Trophoblast cell (in vitro differentiated cells and primary cell): Measurements from ENCODE around the gene TFF1.

ENCODE experiments used
- DNase-seq, 2 donors: peaks; one replicate each; pipeline ENCODE4 v3.0.0-alpha.2; 2016
- H2AFZ ChIP-seq: 2 replicates; pipeline ENCODE4 v1.6.1; 2013; ENCODE audit warnings: low read length, moderate library complexity, mild to moderate bottlenecking; ENCODE audit not compliant: insufficient read depth, poor library complexity
- H2AK5ac ChIP-seq: 2 replicates; pipeline ENCODE4 v1.6.1; 2013; ENCODE audit warnings: mild to moderate bottlenecking, low read length
- H2BK120ac ChIP-seq: 2 replicates; pipeline ENCODE4 v1.6.1; 2013; ENCODE audit warnings: low read length, mild to moderate bottlenecking, moderate library complexity; ENCODE audit not compliant: insufficient read depth, poor library complexity
- H2BK12ac ChIP-seq: 2 replicates; pipeline ENCODE4 v1.6.1; 2013; ENCODE audit warnings: mild to moderate bottlenecking, low read length, moderate library complexity
- H2BK5ac ChIP-seq: 2 replicates; pipeline ENCODE4 v1.6.1; 2013; ENCODE audit warnings: low read length, low read depth, moderate library complexity, mild to moderate bottlenecking; ENCODE audit not compliant: poor library complexity
- H3K14ac ChIP-seq: 2 replicates; pipeline ENCODE4 v1.6.1; 2013; ENCODE audit warnings: mild to moderate bottlenecking, low read length
- H3K18ac ChIP-seq: 2 replicates; pipeline ENCODE4 v1.6.1; 2013; ENCODE audit warnings: mild to moderate bottlenecking, low read length
- H3K23ac ChIP-seq: 2 replicates; pipeline ENCODE4 v1.6.1; 2013; ENCODE audit warnings: low read length
- H3K27ac ChIP-seq: 2 replicates; pipeline ENCODE4 v1.5.1; 2013; ENCODE audit warnings: low read depth, mild to moderate bottlenecking, inconsistent platforms, low read length, moderate library complexity
- H3K27me3 ChIP-seq: 2 replicates; pipeline ENCODE4 v1.6.1; 2013; ENCODE audit warnings: inconsistent platforms, mild to moderate bottlenecking, low read length, moderate library complexity; ENCODE audit not compliant: insufficient read depth
- H3K36me3 ChIP-seq, 2 experiments: 1 replicate in 1 of 2; 2 replicates in 1 of 2; pipeline ENCODE4 v1.6.1; 2013; ENCODE audit warnings: low read length in 2 of 2, mild to moderate bottlenecking in 2 of 2, moderate library complexity in 1 of 2; ENCODE audit not compliant: insufficient read depth in 2 of 2, control insufficient read depth in 1 of 2
- H3K4ac ChIP-seq: 2 replicates; pipeline ENCODE4 v1.6.1; 2013; ENCODE audit warnings: low read depth, mild to moderate bottlenecking, low read length, moderate library complexity
- H3K4me1 ChIP-seq, 2 experiments: 1 replicate in 1 of 2; 2 replicates in 1 of 2; pipeline ENCODE4 v1.6.1; 2013; ENCODE audit warnings: low read length in 2 of 2, mild to moderate bottlenecking in 2 of 2, moderate library complexity in 1 of 2; ENCODE audit not compliant: insufficient read depth in 2 of 2, control insufficient read depth in 1 of 2
- H3K4me2 ChIP-seq: 2 replicates; pipeline ENCODE4 v1.6.1; 2013; ENCODE audit warnings: inconsistent platforms, mild to moderate bottlenecking, low read length, moderate library complexity
- H3K4me3 ChIP-seq: 2 replicates; pipeline ENCODE4 v1.5.1; 2013; ENCODE audit warnings: mild to moderate bottlenecking, low read depth, low read length, inconsistent platforms
- H3K79me1 ChIP-seq: one replicate; pipeline ENCODE4 v1.6.1; 2013; ENCODE audit warnings: low read length
- H3K79me2 ChIP-seq: 2 replicates; pipeline ENCODE4 v1.6.1; 2013; ENCODE audit warnings: low read length, mild to moderate bottlenecking; ENCODE audit not compliant: control insufficient read depth, insufficient read depth, poor library complexity
- H3K9ac ChIP-seq: 2 replicates; pipeline ENCODE4 v1.6.1; 2013; ENCODE audit warnings: mild to moderate bottlenecking, low read length
- H3K9me3 ChIP-seq: 2 replicates; pipeline ENCODE4 v1.6.1; 2013; ENCODE audit warnings: low read depth, mild to moderate bottlenecking, control low read depth, inconsistent platforms, low read length; ENCODE audit not compliant: insufficient read depth
- H4K12ac ChIP-seq: 2 replicates; pipeline ENCODE4 v1.6.1; 2013; ENCODE audit warnings: low read depth, mild to moderate bottlenecking, low read length, moderate library complexity
- H4K8ac ChIP-seq: 2 replicates; pipeline ENCODE4 v1.6.1; 2013; ENCODE audit warnings: low read depth, mild to moderate bottlenecking, low read length, moderate library complexity
- H4K91ac ChIP-seq: one replicate; pipeline ENCODE4 v1.6.1; 2013; ENCODE audit warnings: low read depth, mild to moderate bottlenecking, low read length, moderate library complexity
- WGBS: extraction: QIAGEN DNeasy Blood & Tissue Kit; methylation state at CpG from one replicate; pipeline ENCODE4 v1.1.7; 2013; ENCODE audit warnings: missing lambda C conversion rate; ENCODE audit not compliant: insufficient read length, insufficient coverage; ENCODE audit errors: extremely low coverage; 5-methylcytosine and 5-hydroxymethylcytosine counted together

TFF1 gene

DNA sequence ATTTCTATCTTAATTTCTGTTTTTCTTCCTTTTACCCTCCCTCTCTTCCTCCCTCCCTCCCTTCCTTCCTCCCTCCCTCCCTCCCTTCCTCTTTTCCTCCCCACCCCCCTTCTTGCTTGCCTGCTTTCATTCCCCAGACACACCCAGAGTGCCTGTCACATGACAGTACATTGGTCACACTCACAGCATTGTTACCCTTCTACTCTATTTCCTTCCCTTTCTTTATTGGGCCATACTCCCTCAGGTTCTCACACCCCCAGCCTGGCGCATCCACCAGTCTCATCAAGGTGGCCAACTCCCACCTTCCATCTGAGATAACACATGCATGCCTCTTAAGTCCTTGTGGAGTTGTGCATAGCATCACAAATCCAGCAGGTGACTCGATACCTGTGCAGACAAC, 18.7 kb upstream of the TFF1 start:
- H4K12ac ChIP-seq, result no peak overlapping the region
- DNase-seq, result no peak
- H3K4me1 ChIP-seq, result peaks cover 0 to 4% of the 10 kb centered on the region in 2 experiments
- H3K9me3 ChIP-seq, result peaks cover 6% of the 10 kb centered on the region
- H2AFZ ChIP-seq, result no peak overlapping the region
- H3K23ac ChIP-seq, result no peak overlapping the region
- no peaks in the 10 kb centered on the region for H3K27me3 ChIP-seq
- no peak overlapping the region for H4K8ac ChIP-seq
- H2BK12ac ChIP-seq, result no peak overlapping the region
- no peak overlapping the region for H2BK5ac ChIP-seq
- H4K91ac ChIP-seq, result no peak overlapping the region
- WGBS, result no CpG with 5 or more reads among the region's 2 CpGs
- H2AK5ac ChIP-seq, result no peak overlapping the region
- no peak overlapping the region for H3K4me3 ChIP-seq
- no peak overlapping the region for H3K4ac ChIP-seq
- no peaks in the 10 kb centered on the region for H3K36me3 ChIP-seq
- H3K79me1 ChIP-seq, result no peaks in the 10 kb centered on the region
- no peak overlapping the region for H3K27ac ChIP-seq
- H3K4me2 ChIP-seq, result no peak overlapping the region
- no peak overlapping the region for H2BK120ac ChIP-seq
- H3K79me2 ChIP-seq, result no peaks in the 10 kb centered on the region
- no peak overlapping the region for H3K18ac ChIP-seq
- no peak overlapping the region for H3K14ac ChIP-seq
- no peak overlapping the region for H3K9ac ChIP-seq

DNA sequence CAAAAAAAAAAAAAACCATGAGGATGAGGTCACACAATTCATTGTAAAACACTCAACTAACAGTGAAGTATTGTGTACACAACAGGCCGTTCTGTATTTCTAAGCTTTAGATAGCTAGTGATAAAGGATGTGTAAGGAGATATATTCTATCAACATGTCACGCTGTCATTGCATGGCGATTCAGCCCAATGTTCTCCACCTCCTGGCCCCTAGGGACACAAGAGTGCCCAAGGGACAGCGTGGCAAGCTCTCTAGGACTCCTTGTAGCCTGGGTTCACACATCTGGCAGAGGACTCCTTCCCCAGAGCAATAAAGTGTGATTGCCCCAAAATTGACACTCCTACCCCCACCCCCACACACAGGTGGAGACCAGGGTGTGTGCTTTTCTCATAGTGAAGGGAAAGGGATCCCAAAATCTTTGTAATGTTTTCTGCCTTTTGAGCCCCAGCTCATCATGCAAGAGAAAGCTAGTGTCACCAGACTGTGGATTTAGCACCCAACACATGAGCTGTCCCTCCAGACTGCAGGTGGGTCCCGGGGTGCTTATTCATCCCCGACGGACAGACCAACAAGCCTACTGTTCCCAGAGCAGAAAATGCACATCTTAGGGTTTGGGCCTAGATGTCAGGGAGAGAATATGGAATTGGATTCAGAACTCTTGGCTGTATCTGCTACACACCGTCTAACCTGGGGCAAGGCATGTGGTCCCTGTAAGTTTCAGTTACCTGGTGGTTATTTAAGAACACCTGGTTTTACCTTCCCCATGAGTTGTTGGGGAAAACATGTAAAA, 18.0 kb upstream of the TFF1 start:
- no peak overlapping the region for H4K12ac ChIP-seq
- peaks cover 6% of the 10 kb centered on the region for H3K9me3 ChIP-seq
- no peak overlapping the region for H2AK5ac ChIP-seq
- H3K27ac ChIP-seq, result no peak overlapping the region
- H3K79me1 ChIP-seq, result no peaks in the 10 kb centered on the region
- peaks cover 0 to 4% of the 10 kb centered on the region in 2 experiments for H3K4me1 ChIP-seq
- H3K14ac ChIP-seq, result no peak overlapping the region
- no CpG with 5 or more reads among the region's 8 CpGs for WGBS
- DNase-seq, result no peak
- no peak overlapping the region for H3K18ac ChIP-seq
- no peak overlapping the region for H3K23ac ChIP-seq
- no peak overlapping the region for H2BK12ac ChIP-seq
- no peak overlapping the region for H3K4me3 ChIP-seq
- H3K4me2 ChIP-seq, result no peak overlapping the region
- H4K8ac ChIP-seq, result no peak overlapping the region
- H2BK120ac ChIP-seq, result no peak overlapping the region
- no peak overlapping the region for H2AFZ ChIP-seq
- H3K36me3 ChIP-seq, result no peaks in the 10 kb centered on the region
- no peak overlapping the region for H4K91ac ChIP-seq
- H3K27me3 ChIP-seq, result no peaks in the 10 kb centered on the region
- H2BK5ac ChIP-seq, result no peak overlapping the region
- H3K9ac ChIP-seq, result no peak overlapping the region
- no peaks in the 10 kb centered on the region for H3K79me2 ChIP-seq
- H3K4ac ChIP-seq, result no peak overlapping the region

DNA sequence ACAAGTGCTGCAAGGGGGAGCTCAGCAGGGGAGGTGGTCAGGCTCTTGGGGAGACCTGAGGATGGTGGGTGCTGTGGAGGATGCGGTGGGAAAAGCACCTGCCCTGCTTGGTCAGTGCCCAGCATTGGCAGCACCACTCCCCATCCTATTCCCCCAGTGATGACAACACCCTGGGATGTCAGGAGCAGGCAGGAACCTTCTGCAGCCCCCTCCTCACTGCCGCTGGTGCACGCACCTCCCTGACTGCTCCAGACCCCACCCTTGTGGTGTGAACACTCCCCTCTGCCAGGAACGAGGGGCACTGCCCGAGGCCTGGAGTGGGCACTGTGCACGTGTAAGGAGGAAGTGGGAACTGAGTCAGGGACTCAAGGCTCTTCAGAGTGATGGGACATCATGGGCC, 17.0 kb upstream of the TFF1 start:
- Histone ChIP-seq H3K79me2 (no peaks in the 10 kb centered on the region), H2AK5ac (no peak overlapping the region), H3K18ac (no peak overlapping the region)

DNA sequence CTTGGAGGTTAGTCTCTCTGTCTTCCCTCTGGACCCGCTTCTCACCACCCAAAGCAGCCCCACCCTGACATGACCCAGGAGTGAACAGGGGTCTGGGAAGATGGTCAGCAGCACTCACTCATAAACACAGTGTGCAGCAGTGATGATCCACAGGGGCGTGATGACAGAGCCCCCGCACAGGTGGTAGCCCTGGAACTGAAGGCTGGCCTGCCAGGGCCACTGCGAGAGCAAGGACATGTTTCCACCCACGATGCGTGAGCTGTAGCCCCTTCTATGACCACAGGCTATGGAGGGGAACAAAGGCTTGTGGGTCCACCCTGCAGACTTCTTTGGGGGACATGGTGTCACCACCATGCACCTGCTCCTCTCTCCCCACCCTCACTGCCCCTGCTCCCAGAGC, 16.6 kb upstream of the TFF1 start:
- Histone ChIP-seq H3K36me3 (no peaks in the 10 kb centered on the region), H4K8ac (no peak overlapping the region), H3K27me3 (no peaks in the 10 kb centered on the region), H2AFZ (no peak overlapping the region), H3K4me2 (no peak overlapping the region), H3K4me1 (peaks cover 0 to 4% of the 10 kb centered on the region in 2 experiments), H3K18ac (no peak overlapping the region), H4K91ac (no peak overlapping the region), H3K79me2 (no peaks in the 10 kb centered on the region), H3K9ac (no peak overlapping the region), H3K14ac (no peak overlapping the region), H2BK12ac (no peak overlapping the region), H2AK5ac (no peak overlapping the region), H3K23ac (no peak overlapping the region), H3K4ac (no peak overlapping the region), H3K4me3 (peak overlapping the region; percentile 15), H3K27ac (no peak overlapping the region), H2BK5ac (no peak overlapping the region), H2BK120ac (no peak overlapping the region), H3K79me1 (no peaks in the 10 kb centered on the region), H3K9me3 (peaks cover 6% of the 10 kb centered on the region), H4K12ac (no peak overlapping the region)
- no CpG with 5 or more reads among the region's 6 CpGs for WGBS
- DNase-seq, result no peak

More for the DNA sequence above, 17.0 kb upstream of the TFF1 start:
- no peak overlapping the region for H3K4me3 ChIP-seq
- H3K4me1 ChIP-seq, result peaks cover 0 to 4% of the 10 kb centered on the region in 2 experiments
- no peak overlapping the region for H3K23ac ChIP-seq
- H3K79me1 ChIP-seq, result no peaks in the 10 kb centered on the region
- H3K9ac ChIP-seq, result no peak overlapping the region
- H3K27ac ChIP-seq, result no peak overlapping the region
- no peak overlapping the region for H4K12ac ChIP-seq
- H3K27me3 ChIP-seq, result no peaks in the 10 kb centered on the region
- H3K4me2 ChIP-seq, result no peak overlapping the region
- no CpG with 5 or more reads among the region's 6 CpGs for WGBS
- no peak overlapping the region for H3K14ac ChIP-seq
- H2AFZ ChIP-seq, result no peak overlapping the region
- peaks cover 6% of the 10 kb centered on the region for H3K9me3 ChIP-seq
- no peak overlapping the region for H3K4ac ChIP-seq
- no peak overlapping the region for H4K8ac ChIP-seq
- no peak overlapping the region for H4K91ac ChIP-seq
- DNase-seq, result no peak
- H2BK12ac ChIP-seq, result no peak overlapping the region
- no peak overlapping the region for H2BK120ac ChIP-seq
- no peak overlapping the region for H2BK5ac ChIP-seq
- H3K36me3 ChIP-seq, result no peaks in the 10 kb centered on the region
